NCI-H510A (cell line): ENCODE data around the gene TSC22D4.
"Not testable (repeated sequence)": the region's sequence is repeated elsewhere in the genome, so short reads cannot be mapped to it uniquely, and the experiment has no call there.

Experiments used
- DNase-seq: peaks from one replicate; lab custom pipeline; 2025; lab: John Stamatoyannopoulos, UW

The TSC22D4 gene

GRCh38 chr7:100443096-100443840 lies 35.7 kb downstream of the TSC22D4 start:
- no peak for DNase-seq

GRCh38 chr7:100441641-100442535 lies 37.1 kb downstream of the TSC22D4 start:
- no peak for DNase-seq

- DNase-seq: not testable (repeated sequence)
Observed at GRCh38 chr7:100439244-100439643, 39.8 kb downstream of the TSC22D4 start.

- DNase-seq: not testable (repeated sequence)
Observed at GRCh38 chr7:100438731-100439130, 40.3 kb downstream of the TSC22D4 start.

- DNase-seq: no peak
Observed at GRCh38 chr7:100438172-100438571, 40.8 kb downstream of the TSC22D4 start.

GRCh38 chr7:100437150-100438100 lies 41.6 kb downstream of the TSC22D4 start:
- DNase-seq: no peak

DNA sequence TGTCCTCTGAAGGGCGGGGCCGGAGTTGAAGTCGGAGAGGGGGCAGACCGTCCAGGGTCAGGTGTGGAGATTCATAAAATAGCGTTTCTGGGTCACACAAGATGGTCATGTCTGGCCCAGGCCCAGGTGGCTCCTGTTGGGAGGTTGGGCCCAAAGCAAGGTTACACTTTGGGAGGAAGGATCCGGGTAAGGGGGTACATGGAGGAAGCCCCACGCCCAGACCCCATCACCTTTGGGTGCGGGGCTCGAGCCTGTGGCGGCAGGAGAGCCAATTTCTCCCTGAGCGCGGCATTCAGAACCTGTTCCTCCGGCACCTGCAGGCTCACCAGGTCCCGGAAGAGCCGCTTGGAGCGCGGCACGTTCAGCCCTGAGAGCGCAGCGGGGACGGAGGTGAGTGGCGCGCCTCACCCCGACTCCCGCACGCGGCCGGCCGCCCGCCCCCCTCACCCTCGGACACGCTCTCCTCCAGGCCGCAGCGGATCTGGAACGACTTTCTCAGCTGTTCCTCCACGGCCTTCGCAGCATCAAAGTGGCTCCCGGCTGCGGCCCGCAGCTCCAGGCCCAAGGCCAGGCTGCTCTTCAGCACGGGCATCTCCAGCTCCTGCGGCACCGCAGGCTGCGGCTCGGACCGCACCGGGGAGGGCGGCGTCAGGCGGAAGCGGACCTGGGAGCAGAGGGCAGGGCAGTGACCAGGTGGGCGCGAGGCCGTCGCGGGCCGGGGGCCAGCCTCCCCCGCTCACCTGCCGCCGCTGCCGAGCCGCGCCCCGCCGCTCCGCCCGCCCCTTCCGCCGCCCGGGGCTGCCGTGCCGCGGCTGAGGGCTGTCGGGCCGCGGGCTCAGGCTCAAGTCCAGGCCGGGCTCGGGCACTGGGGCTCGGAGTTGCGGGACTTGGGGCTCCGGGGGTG lies 43.4 kb downstream of the TSC22D4 start:
- DNase-seq: no peak

- no peak for DNase-seq
Observed at GRCh38 chr7:100434297-100435144, 44.5 kb downstream of the TSC22D4 start.

DNA sequence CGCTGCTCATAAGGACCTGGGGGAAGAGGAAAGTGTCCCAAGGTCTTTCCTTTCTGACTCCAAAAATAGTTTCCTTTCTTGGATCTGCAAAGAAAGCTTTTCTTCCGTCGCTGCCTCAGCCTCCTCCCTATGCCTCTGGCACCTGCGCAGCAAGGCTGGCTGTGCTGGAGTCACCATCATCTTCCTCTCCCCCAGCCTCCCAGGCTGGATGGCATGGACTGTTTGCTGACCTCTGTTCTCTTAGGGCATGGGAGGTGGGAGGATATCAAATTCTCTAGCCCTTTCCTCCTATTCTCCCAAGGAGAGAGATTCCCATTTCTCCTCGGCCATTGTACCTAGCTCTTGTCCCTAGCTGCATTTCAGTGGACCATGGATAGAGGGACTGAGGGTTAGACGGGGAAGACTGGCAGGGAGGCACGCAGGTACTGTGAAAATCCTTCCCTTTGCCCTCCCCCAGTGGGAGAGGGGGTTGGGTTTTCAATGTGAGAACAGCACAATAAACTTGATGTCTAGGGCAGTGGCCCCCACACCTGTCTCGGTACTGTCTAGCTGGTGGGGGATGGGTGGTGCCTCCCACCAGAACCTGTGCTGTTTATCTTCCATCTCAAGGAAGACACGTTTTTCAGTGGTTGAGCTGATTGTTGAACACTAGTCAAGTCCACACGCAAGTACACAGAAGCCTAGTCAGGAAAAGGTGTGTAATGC lies 45.3 kb downstream of the TSC22D4 start:
- DNase-seq: no peak

DNA sequence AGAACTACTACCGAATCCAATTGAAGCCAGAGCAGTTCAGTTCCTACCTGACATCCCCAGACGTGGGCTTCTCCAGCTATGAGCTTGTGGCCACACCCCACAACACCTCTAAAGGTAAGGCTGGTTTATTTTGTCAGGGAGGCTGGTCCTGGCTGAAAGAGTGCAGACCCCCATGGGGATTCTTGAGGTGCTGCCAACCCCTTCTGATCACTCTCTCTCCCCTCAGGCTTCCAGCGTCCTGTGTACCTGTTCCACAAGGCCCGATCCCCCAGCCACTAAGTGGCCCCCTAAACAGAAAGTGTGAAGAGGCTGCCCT lies 45.8 kb downstream of the TSC22D4 start:
- no peak for DNase-seq

DNA sequence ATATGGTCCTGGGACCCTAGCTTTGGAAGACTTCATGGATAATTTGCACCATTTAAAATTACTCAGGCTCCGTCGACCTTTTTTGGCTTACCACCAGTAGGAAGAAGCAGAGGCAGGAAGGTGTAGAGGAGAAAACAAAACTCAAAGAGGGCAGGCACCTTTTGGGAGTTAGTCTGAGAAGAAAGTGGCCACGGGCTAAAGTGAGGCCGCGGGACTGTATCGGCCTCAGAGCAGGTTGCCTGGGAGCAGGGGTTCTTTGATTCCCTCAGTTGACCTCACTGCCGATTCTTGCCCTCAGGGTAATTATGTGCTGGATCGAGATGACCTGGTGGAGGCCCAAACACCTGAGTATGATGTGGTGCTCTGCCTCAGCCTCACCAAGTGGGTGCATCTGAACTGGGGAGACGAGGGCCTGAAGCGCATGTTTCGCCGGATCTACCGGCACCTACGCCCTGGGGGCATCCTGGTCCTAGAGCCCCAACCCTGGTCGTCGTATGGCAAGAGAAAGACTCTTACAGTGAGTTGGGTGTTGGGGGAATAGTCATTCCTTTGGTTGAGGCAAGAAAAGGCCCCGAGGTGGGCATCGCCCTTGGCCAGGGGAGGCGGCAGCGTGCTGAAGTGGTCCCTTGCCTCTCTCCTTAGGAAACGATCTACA lies 46.3 kb downstream of the TSC22D4 start:
- DNase-seq: no peak

DNA sequence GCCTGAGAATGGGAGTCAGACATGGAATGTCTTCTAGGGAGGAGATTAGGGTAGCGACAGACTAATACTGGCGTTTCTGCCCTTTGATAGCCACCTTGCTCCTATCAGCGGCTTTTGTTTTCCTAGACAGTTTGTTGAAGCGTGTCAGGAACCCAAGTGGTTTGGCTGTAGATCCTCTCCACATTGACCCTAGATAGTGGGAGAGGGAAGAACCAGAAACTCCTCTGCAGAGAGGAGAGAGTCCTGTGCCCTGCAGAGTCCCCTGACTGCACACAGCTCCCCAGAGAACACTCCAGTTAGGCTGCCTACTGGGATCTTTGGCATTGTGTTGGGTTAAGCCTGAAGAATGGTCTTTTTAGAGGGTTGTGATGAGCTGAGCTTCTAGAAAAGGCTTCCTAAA lies 47.0 kb downstream of the TSC22D4 start:
- DNase-seq: no peak

GRCh38 chr7:100431286-100431735 lies 47.7 kb downstream of the TSC22D4 start:
- no peak for DNase-seq

DNA sequence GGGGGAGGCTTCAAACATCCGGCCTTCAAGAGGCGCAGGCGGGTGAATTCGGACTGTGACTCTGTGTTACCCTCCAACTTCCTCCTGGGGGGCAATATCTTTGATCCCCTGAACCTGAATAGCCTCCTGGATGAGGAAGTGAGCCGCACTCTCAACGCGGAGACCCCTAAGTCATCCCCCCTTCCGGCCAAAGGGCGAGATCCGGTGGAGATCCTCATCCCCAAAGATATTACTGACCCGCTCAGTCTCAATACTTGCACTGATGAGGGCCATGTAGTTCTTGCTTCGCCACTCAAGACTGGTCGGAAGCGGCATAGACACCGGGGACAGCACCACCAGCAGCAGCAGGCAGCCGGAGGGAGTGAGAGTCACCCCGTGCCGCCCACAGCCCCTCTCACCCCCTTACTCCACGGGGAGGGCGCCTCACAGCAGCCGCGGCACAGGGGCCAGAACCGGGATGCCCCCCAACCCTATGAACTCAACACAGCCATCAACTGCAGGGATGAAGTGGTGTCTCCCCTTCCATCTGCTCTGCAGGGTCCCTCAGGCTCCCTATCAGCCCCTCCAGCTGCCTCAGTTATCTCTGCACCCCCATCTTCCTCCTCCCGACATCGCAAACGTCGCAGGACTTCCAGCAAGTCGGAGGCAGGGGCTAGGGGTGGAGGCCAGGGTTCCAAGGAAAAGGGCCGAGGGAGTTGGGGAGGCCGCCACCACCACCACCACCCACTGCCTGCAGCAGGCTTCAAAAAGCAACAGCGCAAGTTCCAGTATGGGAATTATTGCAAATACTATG lies 48.3 kb downstream of the TSC22D4 start:
- DNase-seq: no peak

DNA sequence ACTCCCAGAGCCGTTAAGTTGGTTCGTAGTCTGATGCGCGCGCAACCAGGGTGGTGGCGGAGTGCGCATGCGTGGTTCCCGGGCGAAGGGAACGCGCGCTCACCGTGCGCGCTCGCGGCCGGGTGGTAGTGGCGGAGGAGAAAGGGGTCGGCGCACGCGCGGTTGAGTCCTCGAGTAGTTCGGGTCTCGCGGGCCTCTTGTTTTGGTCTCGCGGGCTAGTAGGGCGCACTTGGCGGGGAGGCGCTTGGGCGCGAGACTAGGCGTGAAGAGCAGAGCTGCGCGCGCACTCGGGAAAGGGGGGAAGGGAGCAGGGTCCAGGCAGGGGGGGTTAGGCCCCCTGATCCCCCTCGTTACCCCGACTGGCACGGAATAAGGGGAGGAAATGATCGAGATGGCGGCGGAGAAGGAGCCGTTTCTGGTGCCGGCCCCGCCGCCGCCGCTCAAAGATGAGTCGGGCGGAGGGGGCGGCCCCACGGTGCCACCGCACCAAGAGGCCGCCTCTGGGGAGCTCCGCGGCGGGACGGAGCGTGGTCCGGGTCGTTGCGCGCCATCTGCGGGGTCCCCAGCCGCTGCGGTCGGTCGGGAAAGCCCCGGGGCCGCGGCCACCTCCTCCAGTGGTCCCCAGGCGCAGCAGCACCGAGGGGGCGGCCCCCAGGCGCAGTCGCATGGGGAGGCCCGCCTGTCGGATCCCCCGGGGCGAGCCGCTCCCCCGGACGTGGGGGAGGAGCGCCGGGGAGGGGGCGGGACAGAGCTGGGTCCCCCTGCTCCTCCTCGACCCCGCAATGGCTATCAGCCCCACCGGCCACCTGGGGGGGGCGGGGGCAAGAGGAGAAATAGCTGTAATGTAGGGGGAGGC lies 49.1 kb downstream of the TSC22D4 start, which contains the start of gene MEPCE:
Gene MEPCE (plus strand): TSS at position 195 of the 856 bp plus-strand sequence. CDS start 188 bp downstream, at position 383.
- DNase-seq: peak; percentile 85

- DNase-seq: peak; percentile 75
Observed at GRCh38 chr7:100428967-100429636, 49.9 kb downstream of the TSC22D4 start.
